Esophagus squamous epithelium (tissue), 4 donors: ENCODE results near the gene BCL11B.

Source experiments
- POLR2A ChIP-seq, 4 donors: fragments of 450-650 bp; IDR thresholded peaks; one replicate each; pipeline ENCODE4 v1.6.1; 2017; ENCODE audit warnings: antibody characterized with exemption in 4 of 4, mild to moderate bottlenecking in 4 of 4, moderate library complexity in 3 of 4
- TF ChIP-seq, protein P1 (sequence below), 6 experiments: fragments of 450-650 bp in 4 of 6; fragments of 200-600 bp in 2 of 6; sonication (generic) in 2 of 6; IDR thresholded peaks; one replicate each; pipeline ENCODE4 v1.5.1; 2016 to 2019; ENCODE audit warnings: antibody characterized with exemption in 6 of 6, mild to moderate bottlenecking in 4 of 6, moderate library complexity in 4 of 6

DNA sequence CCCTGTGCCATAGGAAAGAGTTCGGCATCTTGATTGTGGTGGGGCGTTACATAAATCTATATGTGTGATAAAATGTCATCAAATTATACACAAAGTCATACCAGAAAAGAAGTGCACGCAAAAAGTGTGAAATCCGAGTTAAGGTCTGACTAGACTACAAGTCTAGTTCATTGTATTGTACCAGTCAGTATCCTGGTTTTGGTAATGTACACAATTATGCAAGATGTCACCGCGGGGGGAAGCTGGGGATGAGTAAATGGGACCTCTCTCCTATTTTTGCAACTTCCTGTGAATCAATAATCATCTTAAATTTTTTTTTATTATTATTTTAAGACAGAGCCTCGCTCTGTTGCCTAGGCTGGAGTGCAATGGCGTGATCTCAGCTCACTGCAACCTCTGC lies 43.2 kb upstream of the BCL11B start:
- TF ChIP-seq, protein P1, sequence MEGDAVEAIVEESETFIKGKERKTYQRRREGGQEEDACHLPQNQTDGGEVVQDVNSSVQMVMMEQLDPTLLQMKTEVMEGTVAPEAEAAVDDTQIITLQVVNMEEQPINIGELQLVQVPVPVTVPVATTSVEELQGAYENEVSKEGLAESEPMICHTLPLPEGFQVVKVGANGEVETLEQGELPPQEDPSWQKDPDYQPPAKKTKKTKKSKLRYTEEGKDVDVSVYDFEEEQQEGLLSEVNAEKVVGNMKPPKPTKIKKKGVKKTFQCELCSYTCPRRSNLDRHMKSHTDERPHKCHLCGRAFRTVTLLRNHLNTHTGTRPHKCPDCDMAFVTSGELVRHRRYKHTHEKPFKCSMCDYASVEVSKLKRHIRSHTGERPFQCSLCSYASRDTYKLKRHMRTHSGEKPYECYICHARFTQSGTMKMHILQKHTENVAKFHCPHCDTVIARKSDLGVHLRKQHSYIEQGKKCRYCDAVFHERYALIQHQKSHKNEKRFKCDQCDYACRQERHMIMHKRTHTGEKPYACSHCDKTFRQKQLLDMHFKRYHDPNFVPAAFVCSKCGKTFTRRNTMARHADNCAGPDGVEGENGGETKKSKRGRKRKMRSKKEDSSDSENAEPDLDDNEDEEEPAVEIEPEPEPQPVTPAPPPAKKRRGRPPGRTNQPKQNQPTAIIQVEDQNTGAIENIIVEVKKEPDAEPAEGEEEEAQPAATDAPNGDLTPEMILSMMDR (IDR thresholded peaks at IDR 0.05) = no peak
- TF ChIP-seq POLR2A (IDR thresholded peaks at IDR 0.05) = no peak
